PC-3 (cell line): Measurements from ENCODE around the gene STAC3. TPM values are rescaled to one million over a fixed set of nuclear protein-coding genes. Genes with fewer than 3 reads are reported as not detected.

Experiments
- ATAC-seq: fragments of 200-7000 bp; cut with Tn5 transposase; 2 replicates; pipeline ENCODE4 v1.9.1; 2020; ENCODE audit warnings: mild to moderate bottlenecking, moderate library complexity
- BruUV-seq: library from RNA; stranded (reverse); fragments of 400-500 nt; replicated peaks from 2 replicates; lab custom pipeline; 2021; lab: Mats Ljungman, UMichigan
- CTCF ChIA-PET: fragments of 300-600 bp; sonication (Branson Sonifier 250); formaldehyde crosslinking; loops from one replicate; lab custom pipeline; 2022; ENCODE audit warnings: antibody characterized with exemption; lab: Charles Lee
- POLR2A ChIA-PET: fragments of 300-600 bp; sonication (Branson Sonifier 250); formaldehyde crosslinking; loops from one replicate; lab custom pipeline; 2022; ENCODE audit warnings: antibody characterized with exemption; ENCODE audit not compliant: unreplicated experiment; lab: Charles Lee
- DNase-seq: peaks from one replicate; pipeline ENCODE4 v3.0.0-alpha.2; 2015
- H2AFZ ChIP-seq: fragments of 300-600 bp; sonication (generic); 2 replicates; pipeline ENCODE4 v1.6.0; 2016; ENCODE audit warnings: antibody characterized with exemption, low read length
- H3F3A ChIP-seq: fragments of 300-600 bp; sonication (generic); one replicate; pipeline ENCODE4 v1.6.0; 2017; ENCODE audit warnings: antibody characterized with exemption, low read length, control low read depth, mild to moderate bottlenecking; ENCODE audit not compliant: unreplicated experiment
- H3K27ac ChIP-seq: fragments of 300-600 bp; sonication (generic); 2 replicates; pipeline ENCODE4 v1.5.1; 2016; ENCODE audit warnings: mild to moderate bottlenecking, low read length
- H3K27me3 ChIP-seq: fragments of 300-600 bp; sonication (generic); 2 replicates; pipeline ENCODE4 v1.6.1; 2016; ENCODE audit warnings: low read length, mixed read lengths
- H3K36me3 ChIP-seq: fragments of 300-600 bp; sonication (generic); 2 replicates; pipeline ENCODE4 v1.6.1; 2016; ENCODE audit warnings: low read depth, mixed run types, low read length, mixed read lengths
- H3K4me1 ChIP-seq: fragments of 300-600 bp; sonication (generic); 2 replicates; pipeline ENCODE4 v1.5.1; 2016; ENCODE audit warnings: low read length; ENCODE audit not compliant: insufficient read depth
- H3K4me2 ChIP-seq: fragments of 300-600 bp; sonication (generic); 2 replicates; pipeline ENCODE4 v1.6.0; 2016; ENCODE audit warnings: low read length
- H3K4me3 ChIP-seq: fragments of 300-600 bp; sonication (generic); 2 replicates; pipeline ENCODE4 v1.5.1; 2016; ENCODE audit warnings: mild to moderate bottlenecking, low read length, mixed read lengths
- H3K79me2 ChIP-seq: fragments of 300-600 bp; sonication (generic); 2 replicates; pipeline ENCODE4 v1.6.1; 2017; ENCODE audit warnings: low read length, mixed read lengths
- H3K9ac ChIP-seq: fragments of 300-600 bp; sonication (generic); 2 replicates; pipeline ENCODE4 v1.6.0; 2016; ENCODE audit warnings: mild to moderate bottlenecking, low read length
- H3K9me2 ChIP-seq: fragments of 300-600 bp; sonication (generic); replicated peaks from 2 replicates; pipeline ENCODE4 v1.6.1; 2016; ENCODE audit warnings: mixed run types, low read length, mixed read lengths
- H3K9me3 ChIP-seq: fragments of 300-600 bp; sonication (generic); 2 replicates; pipeline ENCODE4 v1.6.1; 2016; ENCODE audit warnings: low read length, mixed read lengths
- H4K20me1 ChIP-seq: fragments of 300-600 bp; sonication (generic); 2 replicates; pipeline ENCODE4 v1.6.1; 2016; ENCODE audit warnings: low read length, mixed read lengths
- EZH2 ChIP-seq: fragments of 300-600 bp; sonication (generic); IDR thresholded peaks from one replicate; pipeline ENCODE4 v1.6.1; 2017; ENCODE audit warnings: antibody characterized with exemption, mild to moderate bottlenecking, low read length; ENCODE audit not compliant: unreplicated experiment
- EZH2phosphoT487 ChIP-seq: fragments of 300-600 bp; sonication (generic); IDR thresholded peaks from 2 replicates; pipeline ENCODE4 v1.6.1; 2018; ENCODE audit warnings: mild to moderate bottlenecking, antibody characterized with exemption, low read length, borderline replicate concordance
- intact Hi-C: fragments of 100-400 bp; cut with micrococcal nuclease; formaldehyde crosslinking; loops from 2 replicates; pipeline ENCODE4 v1.9.0; 2023
- total RNA-seq: library from RNA; depleted of rRNA; stranded (reverse); fragments of >200 nt; gene quantifications from 2 replicates; pipeline ENCODE4 v1.2.3, GENCODE V29; 2014
- TF ChIP-seq, protein P1 (sequence below): fragments of 300-600 bp; sonication (generic); conservative IDR thresholded peaks from 2 replicates; pipeline ENCODE4 v1.5.1; 2017; ENCODE audit warnings: antibody characterized with exemption, low read depth, mild to moderate bottlenecking, low read length

Gene STAC3
- total RNA-seq, 1 experiment from 2014 or later, result 1.8 TPM

- no peaks in the 10 kb centered on the region for H3K4me1 ChIP-seq
- ChIA-PET CTCF (no interaction called here), POLR2A (no interaction called here)
- intact Hi-C loops, result no loop called here
- H2AFZ ChIP-seq, result no peak overlapping the region
- H3K36me3 ChIP-seq, result no peaks in the 10 kb centered on the region; the same call in 1 of the 2 replicates
- H4K20me1 ChIP-seq, result no peaks in the 10 kb centered on the region
- H3K79me2 ChIP-seq, result no peaks in the 10 kb centered on the region
- no peaks in the 10 kb centered on the region for H3K9me3 ChIP-seq
- no peak for TF ChIP-seq EZH2
- no peak for TF ChIP-seq EZH2phosphoT487
- TF ChIP-seq, protein P1, sequence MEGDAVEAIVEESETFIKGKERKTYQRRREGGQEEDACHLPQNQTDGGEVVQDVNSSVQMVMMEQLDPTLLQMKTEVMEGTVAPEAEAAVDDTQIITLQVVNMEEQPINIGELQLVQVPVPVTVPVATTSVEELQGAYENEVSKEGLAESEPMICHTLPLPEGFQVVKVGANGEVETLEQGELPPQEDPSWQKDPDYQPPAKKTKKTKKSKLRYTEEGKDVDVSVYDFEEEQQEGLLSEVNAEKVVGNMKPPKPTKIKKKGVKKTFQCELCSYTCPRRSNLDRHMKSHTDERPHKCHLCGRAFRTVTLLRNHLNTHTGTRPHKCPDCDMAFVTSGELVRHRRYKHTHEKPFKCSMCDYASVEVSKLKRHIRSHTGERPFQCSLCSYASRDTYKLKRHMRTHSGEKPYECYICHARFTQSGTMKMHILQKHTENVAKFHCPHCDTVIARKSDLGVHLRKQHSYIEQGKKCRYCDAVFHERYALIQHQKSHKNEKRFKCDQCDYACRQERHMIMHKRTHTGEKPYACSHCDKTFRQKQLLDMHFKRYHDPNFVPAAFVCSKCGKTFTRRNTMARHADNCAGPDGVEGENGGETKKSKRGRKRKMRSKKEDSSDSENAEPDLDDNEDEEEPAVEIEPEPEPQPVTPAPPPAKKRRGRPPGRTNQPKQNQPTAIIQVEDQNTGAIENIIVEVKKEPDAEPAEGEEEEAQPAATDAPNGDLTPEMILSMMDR, result no peak
- no peak for ATAC-seq
- no peaks in the 10 kb centered on the region for H3K9me2 ChIP-seq
- BruUV-seq, result no TSS peak
- DNase-seq, result no peak
- no peaks in the 10 kb centered on the region for H3F3A ChIP-seq
- no peak overlapping the region for H3K4me2 ChIP-seq
- no peak overlapping the region for H3K27ac ChIP-seq
- no peaks in the 10 kb centered on the region for H3K27me3 ChIP-seq
- H3K4me3 ChIP-seq, result no peak overlapping the region
- no peak overlapping the region for H3K9ac ChIP-seq
Observed at GRCh38 chr12:57202321-57202720, 48.7 kb downstream of the STAC3 start.

- no peaks in the 10 kb centered on the region for H3K9me2 ChIP-seq
- no peaks in the 10 kb centered on the region; the same call in 1 of the 2 replicates for H3K36me3 ChIP-seq
- DNase-seq (no peak), ATAC-seq (no peak)
- H3K9ac ChIP-seq, result no peak overlapping the region
- no peak overlapping the region for H3K27ac ChIP-seq
- ChIA-PET POLR2A (no interaction called here), CTCF (no interaction called here)
- H3K9me3 ChIP-seq, result no peaks in the 10 kb centered on the region
- TF ChIP-seq EZH2, result no peak
- H4K20me1 ChIP-seq, result no peaks in the 10 kb centered on the region
- no peaks in the 10 kb centered on the region for H3K4me1 ChIP-seq
- no peak overlapping the region for H3K4me3 ChIP-seq
- H3F3A ChIP-seq, result no peaks in the 10 kb centered on the region
- no peaks in the 10 kb centered on the region for H3K79me2 ChIP-seq
- BruUV-seq, result no TSS peak
- no peak overlapping the region for H2AFZ ChIP-seq
- H3K4me2 ChIP-seq, result no peak overlapping the region
- intact Hi-C loops, result no loop called here
- no peaks in the 10 kb centered on the region for H3K27me3 ChIP-seq
Observed at GRCh38 chr12:57201631-57202030, 49.4 kb downstream of the STAC3 start.

- ChIA-PET POLR2A (no interaction called here), CTCF (no interaction called here)
- no peaks in the 10 kb centered on the region for H4K20me1 ChIP-seq
- no peaks in the 10 kb centered on the region; the same call in 1 of the 2 replicates for H3K36me3 ChIP-seq
- H3K9ac ChIP-seq, result no peak overlapping the region
- no peaks in the 10 kb centered on the region for H3F3A ChIP-seq
- BruUV-seq, result no TSS peak
- ATAC-seq, result no peak
- intact Hi-C loops, result no loop called here
- H3K4me2 ChIP-seq, result no peak overlapping the region
- H3K9me2 ChIP-seq, result no peaks in the 10 kb centered on the region
- H3K4me1 ChIP-seq, result no peaks in the 10 kb centered on the region
- H3K9me3 ChIP-seq, result no peaks in the 10 kb centered on the region
- DNase-seq, result no peak
- no peaks in the 10 kb centered on the region for H3K27me3 ChIP-seq
- H3K4me3 ChIP-seq, result no peak overlapping the region
- no peak overlapping the region for H3K27ac ChIP-seq
- no peaks in the 10 kb centered on the region for H3K79me2 ChIP-seq
- TF ChIP-seq EZH2 (no peak), EZH2phosphoT487 (no peak)
- TF ChIP-seq, protein P1, result no peak
- H2AFZ ChIP-seq, result no peak overlapping the region
Observed at GRCh38 chr12:57201219-57201618, 49.8 kb downstream of the STAC3 start.
